Measurements from ENCODE around the gene HMGXB3. TPM values are rescaled to one million over a fixed set of nuclear protein-coding genes. Genes with fewer than 3 reads are reported as not detected.

Gene HMGXB3
- total RNA-seq, 1 experiment from 2014 or later: 56.2 TPM

DNA sequence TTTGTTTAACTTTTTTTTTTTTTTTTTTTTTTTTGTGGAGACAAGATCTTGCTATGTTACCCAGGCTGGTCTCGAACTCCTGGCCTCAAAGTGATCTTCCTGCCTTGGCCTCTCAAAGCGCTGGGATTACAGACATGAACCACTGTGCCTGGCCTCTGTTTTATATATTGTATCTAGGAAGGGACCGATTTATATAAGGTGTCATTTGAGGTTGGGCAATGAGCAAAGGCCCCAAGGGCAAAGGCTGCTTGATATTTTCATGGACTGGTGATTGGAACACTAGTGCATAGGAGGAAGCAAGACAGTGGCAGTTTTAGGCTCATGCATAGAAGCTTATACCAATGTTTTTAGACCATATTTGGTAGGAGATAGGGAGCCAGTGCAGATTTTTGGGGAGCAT is 36.8 kb upstream of the HMGXB3 start:
- Histone ChIP-seq H3K27me3 (ENCODE audit: control insufficient read depth, insufficient read depth, low read length) (no peaks in the 10 kb centered on the region), H3K9me3 (ENCODE audit: control insufficient read depth, insufficient read depth, low read depth, low read length) (no peaks in the 10 kb centered on the region), H3K27ac (ENCODE audit: low read length) (no peak overlapping the region), H3K4me3 (ENCODE audit: low read depth in 2 of 2, low read length in 2 of 2) (no peak overlapping the region), H3K4me1 (ENCODE audit: control insufficient read depth, insufficient read depth, low read length) (peaks cover 30% of the 10 kb centered on the region), H3K36me3 (ENCODE audit: control insufficient read depth, insufficient read depth, low read length) (no peaks in the 10 kb centered on the region)
- no peak for TF ChIP-seq POLR2AphosphoS5 (IDR thresholded peaks at IDR 0.05; ENCODE audit: low read depth, low read length)
- no peak for TF ChIP-seq TCF7L2 (IDR thresholded peaks at IDR 0.05; ENCODE audit: low read depth, low read length)
- no peak for TF ChIP-seq SIN3A (IDR thresholded peaks at IDR 0.05; ENCODE audit: borderline replicate concordance, insufficient read depth, low read depth, low read length)
- TF ChIP-seq, protein P1, sequence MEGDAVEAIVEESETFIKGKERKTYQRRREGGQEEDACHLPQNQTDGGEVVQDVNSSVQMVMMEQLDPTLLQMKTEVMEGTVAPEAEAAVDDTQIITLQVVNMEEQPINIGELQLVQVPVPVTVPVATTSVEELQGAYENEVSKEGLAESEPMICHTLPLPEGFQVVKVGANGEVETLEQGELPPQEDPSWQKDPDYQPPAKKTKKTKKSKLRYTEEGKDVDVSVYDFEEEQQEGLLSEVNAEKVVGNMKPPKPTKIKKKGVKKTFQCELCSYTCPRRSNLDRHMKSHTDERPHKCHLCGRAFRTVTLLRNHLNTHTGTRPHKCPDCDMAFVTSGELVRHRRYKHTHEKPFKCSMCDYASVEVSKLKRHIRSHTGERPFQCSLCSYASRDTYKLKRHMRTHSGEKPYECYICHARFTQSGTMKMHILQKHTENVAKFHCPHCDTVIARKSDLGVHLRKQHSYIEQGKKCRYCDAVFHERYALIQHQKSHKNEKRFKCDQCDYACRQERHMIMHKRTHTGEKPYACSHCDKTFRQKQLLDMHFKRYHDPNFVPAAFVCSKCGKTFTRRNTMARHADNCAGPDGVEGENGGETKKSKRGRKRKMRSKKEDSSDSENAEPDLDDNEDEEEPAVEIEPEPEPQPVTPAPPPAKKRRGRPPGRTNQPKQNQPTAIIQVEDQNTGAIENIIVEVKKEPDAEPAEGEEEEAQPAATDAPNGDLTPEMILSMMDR (IDR thresholded peaks at IDR 0.05): no peak
- TF ChIP-seq, protein P2, sequence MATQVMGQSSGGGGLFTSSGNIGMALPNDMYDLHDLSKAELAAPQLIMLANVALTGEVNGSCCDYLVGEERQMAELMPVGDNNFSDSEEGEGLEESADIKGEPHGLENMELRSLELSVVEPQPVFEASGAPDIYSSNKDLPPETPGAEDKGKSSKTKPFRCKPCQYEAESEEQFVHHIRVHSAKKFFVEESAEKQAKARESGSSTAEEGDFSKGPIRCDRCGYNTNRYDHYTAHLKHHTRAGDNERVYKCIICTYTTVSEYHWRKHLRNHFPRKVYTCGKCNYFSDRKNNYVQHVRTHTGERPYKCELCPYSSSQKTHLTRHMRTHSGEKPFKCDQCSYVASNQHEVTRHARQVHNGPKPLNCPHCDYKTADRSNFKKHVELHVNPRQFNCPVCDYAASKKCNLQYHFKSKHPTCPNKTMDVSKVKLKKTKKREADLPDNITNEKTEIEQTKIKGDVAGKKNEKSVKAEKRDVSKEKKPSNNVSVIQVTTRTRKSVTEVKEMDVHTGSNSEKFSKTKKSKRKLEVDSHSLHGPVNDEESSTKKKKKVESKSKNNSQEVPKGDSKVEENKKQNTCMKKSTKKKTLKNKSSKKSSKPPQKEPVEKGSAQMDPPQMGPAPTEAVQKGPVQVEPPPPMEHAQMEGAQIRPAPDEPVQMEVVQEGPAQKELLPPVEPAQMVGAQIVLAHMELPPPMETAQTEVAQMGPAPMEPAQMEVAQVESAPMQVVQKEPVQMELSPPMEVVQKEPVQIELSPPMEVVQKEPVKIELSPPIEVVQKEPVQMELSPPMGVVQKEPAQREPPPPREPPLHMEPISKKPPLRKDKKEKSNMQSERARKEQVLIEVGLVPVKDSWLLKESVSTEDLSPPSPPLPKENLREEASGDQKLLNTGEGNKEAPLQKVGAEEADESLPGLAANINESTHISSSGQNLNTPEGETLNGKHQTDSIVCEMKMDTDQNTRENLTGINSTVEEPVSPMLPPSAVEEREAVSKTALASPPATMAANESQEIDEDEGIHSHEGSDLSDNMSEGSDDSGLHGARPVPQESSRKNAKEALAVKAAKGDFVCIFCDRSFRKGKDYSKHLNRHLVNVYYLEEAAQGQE (IDR thresholded peaks at IDR 0.05; ENCODE audit: insufficient read depth in 1 of 2, low read depth in 2 of 2, low read length in 1 of 2): no peak
- intact Hi-C loops (cut with micrococcal nuclease; ENCODE audit: unreplicated experiment) (no loop called here), in situ Hi-C loops (cut with HindIII; ENCODE audit: low pct_unique_long_range_greater_than_20kb, low sequenced_read_pairs) (no loop called here)
- ChIA-PET CTCF (no interaction called here), POLR2A (interaction anchor here (0.6 kb wide), 1 partner anchor 61 kb away, joined by 4 read pairs; no protein-coding TSS in a partner anchor)
- DNase-seq (ENCODE audit: low read depth, low spot score) (no peak), ATAC-seq (no peak)
- no TSS peak for BruUV-seq (replicated peaks)

DNA sequence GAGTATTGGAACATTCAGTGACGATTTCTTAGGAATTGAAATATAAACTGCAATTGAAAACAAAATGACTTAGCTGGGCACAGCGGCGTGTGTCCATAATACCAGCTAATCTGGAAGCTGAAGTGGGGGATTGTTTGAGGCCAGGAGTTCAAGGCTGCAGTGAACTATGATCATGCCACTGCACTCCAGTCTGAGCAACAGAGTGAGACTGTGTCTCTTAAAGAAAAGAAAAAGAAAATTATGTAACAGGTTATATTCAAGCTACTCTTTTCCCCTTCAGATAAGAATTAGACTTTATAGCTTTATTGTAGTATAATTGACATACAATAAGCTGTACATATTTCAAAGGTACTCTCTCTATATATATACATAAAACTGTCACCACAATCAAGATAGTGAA is 33.6 kb upstream of the HMGXB3 start:
- Histone ChIP-seq H3K27ac (ENCODE audit: low read length) (no peak overlapping the region), H3K4me3 (ENCODE audit: low read depth in 2 of 2, low read length in 2 of 2) (no peak overlapping the region), H3K9me3 (ENCODE audit: control insufficient read depth, insufficient read depth, low read depth, low read length) (no peaks in the 10 kb centered on the region), H3K4me1 (ENCODE audit: control insufficient read depth, insufficient read depth, low read length) (peaks cover 11% of the 10 kb centered on the region), H3K36me3 (ENCODE audit: control insufficient read depth, insufficient read depth, low read length) (no peaks in the 10 kb centered on the region), H3K27me3 (ENCODE audit: control insufficient read depth, insufficient read depth, low read length) (no peaks in the 10 kb centered on the region)
- in situ Hi-C loops (cut with HindIII; ENCODE audit: low pct_unique_long_range_greater_than_20kb, low sequenced_read_pairs): no loop called here
- ChIA-PET POLR2A (interaction anchor here (1.0 kb wide), 1 partner anchor 31 kb away, joined by 3 read pairs; no protein-coding TSS in a partner anchor), CTCF (interaction anchor here (0.6 to 1.0 kb wide), 2 partner anchors 133 to 330 kb away, joined by 4 to 5 read pairs; no protein-coding TSS in a partner anchor)
- TF ChIP-seq, protein P1 (IDR thresholded peaks at IDR 0.05): no peak
- TF ChIP-seq SIN3A (IDR thresholded peaks at IDR 0.05; ENCODE audit: borderline replicate concordance, insufficient read depth, low read depth, low read length) (no peak), TCF7L2 (IDR thresholded peaks at IDR 0.05; ENCODE audit: low read depth, low read length) (no peak), POLR2AphosphoS5 (IDR thresholded peaks at IDR 0.05; ENCODE audit: low read depth, low read length) (no peak)
- TF ChIP-seq, protein P2 (IDR thresholded peaks at IDR 0.05; ENCODE audit: insufficient read depth in 1 of 2, low read depth in 2 of 2, low read length in 1 of 2): no peak
- BruUV-seq (replicated peaks): no TSS peak
- DNase-seq (ENCODE audit: low read depth, low spot score) (no peak), ATAC-seq (no peak)
- intact Hi-C loops (cut with micrococcal nuclease; ENCODE audit: unreplicated experiment): no loop called here
